Peyer's patch (tissue), 4 donors: ENCODE data around the gene ZNF791.

ENCODE experiments used
- CTCF ChIP-seq, 6 experiments: fragments of 450-650 bp in 4 of 6; fragments of 200-600 bp in 2 of 6; sonication (generic) in 1 of 6; IDR thresholded peaks; one replicate each; pipeline ENCODE4 v1.5.1; 2017 to 2019; ENCODE audit warnings: antibody characterized with exemption in 6 of 6, mild to moderate bottlenecking in 3 of 6, moderate library complexity in 1 of 6
- POLR2A ChIP-seq, 2 donors: fragments of 450-650 bp; IDR thresholded peaks; one replicate each; pipeline ENCODE4 v1.5.1; 2017; ENCODE audit warnings: antibody characterized with exemption in 2 of 2, mild to moderate bottlenecking in 2 of 2, moderate library complexity in 2 of 2

GRCh38 chr19:12646551-12646950 is 35.8 kb downstream of the ZNF791 start:
- no peak for TF ChIP-seq CTCF (IDR thresholded peaks at IDR 0.05)
- TF ChIP-seq POLR2A (IDR thresholded peaks at IDR 0.05): no peak
